Stimulated activated CD4-positive, alpha-beta T cell treated with anti-CD3 and anti-CD28 coated beads, Interleukin-12 subunit alpha, Interleukin-12 subunit beta, amount 100 ng/mL, for 48 hours (primary cell): ENCODE data around the gene SLC66A2.
A peak's percentile ranks its signal among the peaks of the same experiment; 100 is the strongest.

Experiments
- DNase-seq, 3 donors: peaks; one replicate each; pipeline ENCODE4 v3.0.0-alpha.2; 2020; ENCODE audit warnings: low read depth in 2 of 3, low spot score in 1 of 3

SLC66A2 gene

DNA sequence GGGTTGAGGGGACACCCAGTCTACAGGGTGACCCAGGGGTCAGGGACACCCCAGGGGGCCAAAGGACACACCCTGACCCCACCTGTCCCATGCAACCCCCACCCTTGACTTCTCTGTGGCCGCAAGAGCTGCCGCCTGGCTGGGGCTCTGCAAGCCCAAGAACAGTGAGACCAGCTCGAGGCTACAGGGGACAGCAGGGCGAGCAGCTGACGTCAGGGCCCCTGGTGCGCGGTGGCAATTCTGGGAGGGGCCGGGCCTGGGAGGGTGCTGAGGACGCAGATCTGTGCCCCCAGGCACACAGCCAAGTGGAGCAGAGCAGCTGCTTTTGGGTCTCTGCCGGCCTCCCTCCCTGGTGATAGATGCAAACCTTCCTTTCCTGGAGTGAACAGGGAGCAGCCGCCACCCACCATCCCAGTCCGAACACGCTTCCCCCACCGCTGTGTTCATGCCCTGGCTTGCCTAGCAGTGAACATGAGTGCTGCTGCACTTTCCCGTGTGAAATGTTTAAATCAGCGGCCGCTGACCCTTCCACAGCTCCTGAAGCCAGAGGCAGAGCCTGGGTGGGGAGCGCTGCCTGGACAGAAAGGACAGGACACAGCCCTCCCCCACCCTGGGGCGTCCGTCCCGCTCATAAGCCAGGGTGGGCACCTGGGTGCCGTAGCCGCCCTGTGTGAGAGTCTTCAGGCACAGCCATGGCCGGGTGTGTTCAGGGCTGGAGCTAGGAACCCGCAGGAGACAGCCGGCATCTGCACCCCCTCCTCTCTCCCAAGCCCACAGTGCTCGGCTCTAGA lies 46.9 kb downstream of the SLC66A2 start:
- DNase-seq, result no peak

DNA sequence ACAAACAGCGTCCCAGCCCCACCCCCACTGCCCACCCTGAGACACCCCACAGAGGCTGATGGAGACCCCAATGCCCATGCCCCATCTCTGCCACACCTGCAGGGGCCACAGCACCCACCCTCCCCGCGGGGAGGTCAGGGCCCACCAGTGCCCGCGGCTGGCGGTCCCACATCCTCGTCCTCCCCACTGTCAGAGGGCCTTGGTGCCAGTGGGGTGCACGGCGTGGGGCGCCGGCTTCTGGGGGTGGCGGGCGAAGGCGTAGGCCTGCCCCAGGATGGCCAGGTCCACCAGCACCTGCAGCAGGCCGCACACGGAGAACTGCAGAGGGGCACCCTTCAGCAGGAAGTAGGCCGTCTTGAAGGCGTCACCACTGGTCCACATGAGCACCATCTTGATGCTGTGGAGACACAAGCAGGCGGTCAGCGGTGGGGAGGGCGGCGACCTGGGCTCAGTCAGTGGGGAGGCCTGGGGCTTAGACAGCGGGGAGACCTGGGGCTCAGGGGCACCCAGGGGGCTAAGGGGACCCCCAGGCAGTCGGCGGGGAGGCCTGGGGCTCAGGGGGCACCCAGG lies 47.6 kb downstream of the SLC66A2 start:
- no peak for DNase-seq

DNA sequence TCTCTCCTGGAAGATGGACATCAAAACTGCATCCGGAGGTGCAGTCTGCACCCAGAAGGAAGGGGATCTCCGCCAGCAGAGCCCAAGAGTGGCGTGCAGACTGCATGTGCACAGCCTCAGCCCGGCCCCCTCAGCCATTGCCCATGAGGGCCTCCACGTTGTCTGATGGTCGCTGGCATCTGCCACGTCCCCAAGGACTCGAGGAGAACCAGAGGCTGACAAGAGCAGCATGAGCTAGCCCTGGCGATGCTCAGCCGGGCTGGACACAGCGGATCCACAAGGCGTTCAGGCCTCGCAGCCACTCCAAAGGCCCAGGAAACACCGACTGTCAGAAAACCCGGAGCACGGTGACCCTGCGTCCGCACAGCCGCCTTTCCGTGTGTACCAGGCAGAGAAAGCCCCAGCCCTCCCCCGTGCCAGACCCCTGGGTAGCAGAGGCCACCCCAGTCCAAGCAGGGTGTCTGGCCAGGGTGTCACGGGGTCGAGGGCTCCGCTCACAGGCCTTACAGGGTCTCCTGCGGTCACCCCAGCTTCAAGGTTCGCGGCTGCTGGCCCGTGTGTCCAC lies 48.3 kb downstream of the SLC66A2 start:
- no peak for DNase-seq

DNA sequence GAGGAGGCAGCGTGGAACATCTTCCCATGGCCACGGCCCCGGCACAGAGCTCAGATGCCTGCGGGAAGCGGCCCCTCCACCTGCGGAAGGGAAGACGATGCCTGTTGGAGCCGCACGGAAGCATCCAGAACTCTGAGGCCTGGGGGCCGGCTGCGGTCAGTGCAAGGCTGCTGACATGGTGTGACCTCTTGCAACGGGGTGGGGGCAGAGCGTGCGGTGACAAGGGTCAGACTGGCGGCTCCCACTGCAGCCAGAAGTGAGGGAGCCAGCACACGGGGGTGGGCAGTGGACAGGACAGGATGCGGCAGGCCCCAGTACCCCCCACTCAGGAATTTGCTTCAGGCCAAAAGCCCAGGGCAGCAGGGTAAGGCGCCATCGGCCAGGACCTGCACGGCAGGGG lies 48.8 kb downstream of the SLC66A2 start:
- no peak for DNase-seq

DNA sequence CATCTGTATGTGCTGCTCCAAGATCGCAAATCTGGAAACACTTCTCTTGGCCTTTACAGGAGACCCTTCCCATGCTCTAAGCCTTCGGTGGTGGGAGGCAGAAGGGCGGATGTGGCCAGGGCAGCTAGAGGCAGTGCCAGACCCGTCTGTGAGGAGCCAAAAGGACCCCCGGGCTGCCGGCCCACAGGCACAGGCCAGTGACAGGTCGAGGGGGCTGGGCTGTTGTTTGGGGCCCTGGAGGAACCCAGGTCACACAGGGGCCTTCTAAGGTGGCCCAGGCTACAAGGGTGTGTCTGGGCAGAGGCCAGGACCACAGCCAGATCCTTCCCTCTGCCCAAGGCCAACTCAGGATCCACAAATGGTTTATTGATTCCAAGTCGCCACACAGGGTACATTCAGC lies 49.4 kb downstream of the SLC66A2 start:
- no peak for DNase-seq

DNA sequence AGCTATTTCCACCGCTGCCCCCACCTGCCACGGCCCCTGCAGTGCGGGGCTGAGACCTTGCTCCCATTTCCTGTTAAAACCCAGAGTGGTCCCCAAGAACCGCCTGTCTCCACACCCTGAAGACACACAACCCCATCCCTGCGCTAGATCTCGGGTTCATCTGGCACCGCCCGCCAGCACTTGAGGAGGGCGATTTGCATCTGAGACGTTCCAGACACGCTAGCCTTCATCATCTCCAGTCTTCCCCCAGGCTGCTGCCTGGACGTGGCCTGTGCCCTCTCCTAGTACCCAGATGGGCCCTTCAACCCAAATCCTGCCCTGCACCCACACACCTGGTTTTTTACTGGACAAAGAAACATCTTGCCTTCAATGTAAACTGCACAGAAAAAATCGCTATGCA lies 49.8 kb downstream of the SLC66A2 start:
- DNase-seq, result no peak

DNA sequence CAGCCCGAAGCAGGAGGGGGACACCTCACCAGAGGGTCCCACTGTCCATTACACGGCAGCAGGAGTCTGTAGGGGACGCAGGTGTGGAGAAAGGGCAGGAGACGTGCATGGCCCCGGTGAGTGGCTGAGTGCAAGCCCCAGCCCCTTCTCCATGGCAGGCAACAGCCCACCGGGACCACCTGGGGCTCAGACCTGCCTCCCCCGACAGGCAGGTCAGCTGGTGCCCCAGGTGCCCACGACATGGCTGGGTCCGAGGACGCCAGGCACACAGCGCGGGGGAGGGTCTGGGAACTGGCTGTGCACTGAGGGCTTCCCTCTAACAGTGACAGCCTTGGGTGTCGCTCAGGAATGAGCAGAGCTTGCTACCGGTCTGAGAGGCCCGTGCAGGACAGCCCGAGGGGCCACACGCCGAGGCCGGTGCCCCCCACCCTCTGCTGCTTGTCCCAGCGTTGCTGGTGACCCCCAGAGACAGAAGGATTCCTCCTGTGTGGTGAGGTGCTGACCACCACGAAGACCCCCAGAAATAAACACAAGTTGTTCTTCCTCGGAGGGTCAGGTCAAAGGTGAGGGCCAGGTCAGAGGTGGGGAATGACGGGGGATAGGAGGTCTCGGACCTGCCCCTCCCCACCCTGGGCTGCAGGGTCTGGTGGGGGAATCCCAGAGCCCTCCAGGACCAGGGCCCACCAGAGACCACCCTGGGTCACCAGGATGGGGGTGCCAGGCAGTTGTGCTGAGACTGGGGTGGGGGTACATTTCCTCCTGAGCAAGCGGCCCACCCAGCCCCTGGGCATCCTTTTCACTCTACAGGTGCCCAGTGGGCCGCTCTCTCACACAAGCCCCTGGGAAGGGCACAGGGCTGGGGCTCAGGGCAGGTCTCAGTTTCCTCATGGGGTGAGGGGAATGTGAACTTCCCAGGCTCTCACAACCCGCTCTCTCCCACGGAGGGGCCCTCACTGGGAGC lies 50.6 kb downstream of the SLC66A2 start:
- no peak for DNase-seq

DNA sequence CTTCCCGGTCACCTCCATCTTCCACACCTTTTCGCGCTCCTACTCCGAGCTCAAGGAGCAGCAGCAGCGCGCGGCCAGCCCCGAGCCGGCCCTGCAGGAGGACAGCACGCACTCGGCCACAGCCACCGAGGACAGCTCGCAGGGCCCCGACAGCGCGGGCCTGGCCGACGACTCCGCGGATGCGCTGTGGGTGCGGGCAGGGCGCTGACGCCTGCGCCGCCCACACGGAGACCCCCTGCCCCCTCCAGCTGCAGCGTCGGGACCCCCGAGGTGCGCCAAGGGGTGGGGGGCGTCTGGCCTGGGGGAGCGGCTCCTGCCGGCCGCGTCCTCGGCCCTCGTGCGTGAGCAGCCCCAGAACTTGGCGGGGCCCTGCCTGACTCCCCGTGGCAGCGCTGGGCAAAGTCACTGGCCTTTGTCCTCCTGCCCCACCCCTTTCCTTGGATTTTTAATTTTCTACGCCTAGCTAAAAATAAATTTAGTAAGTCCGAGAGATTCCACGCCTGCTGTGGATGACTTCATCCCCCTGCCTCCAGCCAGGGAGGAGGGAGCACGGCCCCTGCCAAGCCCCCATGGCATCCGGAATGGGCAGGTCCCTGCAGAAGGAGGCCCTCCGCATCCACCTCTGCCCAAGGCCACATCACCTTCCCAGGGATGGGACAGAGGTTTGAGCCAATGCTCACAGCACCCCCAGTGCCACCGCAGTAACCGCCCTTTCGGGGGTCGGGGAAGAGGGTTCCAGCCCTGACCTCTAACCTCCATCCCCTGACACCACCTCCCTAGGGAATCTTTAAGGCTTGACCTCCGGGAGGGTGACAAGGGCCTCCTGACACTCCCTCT lies 51.6 kb downstream of the SLC66A2 start:
- no peak for DNase-seq

DNA sequence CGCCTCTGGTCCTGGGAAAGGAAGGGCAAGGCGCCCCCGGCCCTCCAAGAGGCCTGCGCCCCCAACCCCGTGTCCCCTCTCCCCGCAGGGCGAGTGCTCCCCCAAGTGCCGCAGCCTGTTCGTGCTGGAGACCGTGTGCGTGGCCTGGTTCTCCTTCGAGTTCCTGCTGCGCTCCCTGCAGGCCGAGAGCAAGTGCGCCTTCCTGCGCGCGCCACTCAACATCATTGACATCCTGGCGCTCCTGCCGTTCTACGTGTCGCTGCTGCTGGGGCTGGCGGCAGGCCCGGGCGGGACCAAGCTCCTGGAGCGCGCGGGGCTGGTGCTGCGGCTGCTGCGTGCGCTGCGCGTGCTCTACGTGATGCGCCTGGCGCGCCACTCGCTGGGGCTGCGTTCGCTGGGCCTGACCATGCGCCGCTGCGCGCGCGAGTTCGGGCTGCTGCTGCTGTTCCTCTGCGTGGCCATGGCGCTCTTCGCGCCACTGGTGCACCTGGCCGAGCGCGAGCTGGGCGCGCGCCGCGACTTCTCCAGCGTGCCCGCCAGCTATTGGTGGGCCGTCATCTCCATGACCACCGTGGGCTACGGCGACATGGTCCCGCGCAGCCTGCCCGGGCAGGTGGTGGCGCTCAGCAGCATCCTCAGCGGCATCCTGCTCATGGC lies 52.4 kb downstream of the SLC66A2 start:
- no peak for DNase-seq

DNA sequence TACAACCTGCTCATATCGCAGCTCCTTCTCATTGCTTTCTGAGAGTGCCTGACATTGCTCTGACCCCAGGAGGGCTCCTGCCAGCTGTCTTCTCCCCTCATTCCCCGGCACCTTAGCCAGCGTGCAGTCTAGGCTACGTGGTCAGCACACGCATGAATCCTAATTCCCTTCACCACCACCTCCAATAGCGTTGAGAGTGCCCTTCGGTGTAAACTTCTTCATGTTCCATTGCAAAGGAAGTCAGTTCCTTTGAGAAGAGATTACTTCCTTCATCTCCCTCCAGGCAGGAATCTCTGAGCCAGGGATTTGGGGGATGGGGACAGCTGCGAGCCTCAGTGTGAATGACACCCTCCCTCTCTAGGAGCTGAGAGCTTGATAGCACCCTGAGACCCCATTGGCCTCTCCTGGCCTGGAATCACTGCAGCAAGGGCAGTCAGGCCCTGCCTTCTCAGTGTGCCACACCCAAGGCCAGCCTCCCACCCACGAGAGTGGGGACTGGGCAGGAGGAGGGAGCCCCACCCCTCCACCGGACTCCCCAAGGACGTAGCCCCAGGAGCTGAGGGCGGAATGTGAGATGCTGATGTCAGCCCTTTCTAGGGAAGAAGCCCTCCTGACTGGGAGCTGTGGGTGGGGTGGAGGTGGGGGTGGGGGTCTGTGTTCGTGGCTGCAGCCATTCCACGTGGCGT lies 53.4 kb downstream of the SLC66A2 start:
- DNase-seq, result no peak

DNA sequence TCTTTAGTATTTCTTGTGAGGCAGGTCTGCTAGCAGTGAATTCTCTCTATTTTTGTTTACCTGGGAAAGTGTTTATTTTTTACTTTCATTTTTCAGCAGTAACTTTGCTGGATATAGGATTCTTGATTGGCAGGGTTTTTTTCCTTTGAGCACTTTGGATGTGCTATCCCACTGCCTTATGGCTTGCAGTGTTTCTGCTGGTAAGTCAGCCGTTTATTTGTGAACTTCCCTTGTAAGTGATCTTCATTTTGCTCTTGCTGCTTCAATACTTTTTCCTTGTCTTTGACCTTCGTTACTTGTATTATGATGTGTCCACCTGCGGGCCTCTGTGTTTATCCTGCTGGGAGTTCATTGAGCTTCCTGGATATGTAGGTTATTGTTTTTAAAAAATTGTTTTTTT lies 54.7 kb downstream of the SLC66A2 start:
- no peak for DNase-seq

DNA sequence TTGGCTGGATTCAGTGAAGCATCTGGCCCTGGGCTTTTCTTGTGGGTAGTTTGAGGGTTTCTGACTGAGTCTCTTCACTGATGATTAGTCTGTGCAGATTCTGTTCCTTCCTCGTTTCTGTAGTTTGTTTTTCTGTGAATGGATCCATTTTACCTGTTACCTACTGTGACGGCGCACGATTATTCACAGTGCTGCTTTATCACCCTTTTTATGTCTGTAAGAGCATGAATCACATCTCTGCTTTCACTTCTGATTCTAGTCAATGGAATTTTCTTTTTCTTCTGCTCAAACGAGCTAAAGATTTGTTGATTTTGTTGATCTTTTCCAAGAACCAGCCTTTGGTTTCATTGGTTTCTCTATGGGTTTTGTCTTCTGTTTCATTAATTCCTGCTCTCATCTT lies 60.8 kb downstream of the SLC66A2 start:
- peak in 2 of 3 donors; percentile 9 to 14 for DNase-seq

DNA sequence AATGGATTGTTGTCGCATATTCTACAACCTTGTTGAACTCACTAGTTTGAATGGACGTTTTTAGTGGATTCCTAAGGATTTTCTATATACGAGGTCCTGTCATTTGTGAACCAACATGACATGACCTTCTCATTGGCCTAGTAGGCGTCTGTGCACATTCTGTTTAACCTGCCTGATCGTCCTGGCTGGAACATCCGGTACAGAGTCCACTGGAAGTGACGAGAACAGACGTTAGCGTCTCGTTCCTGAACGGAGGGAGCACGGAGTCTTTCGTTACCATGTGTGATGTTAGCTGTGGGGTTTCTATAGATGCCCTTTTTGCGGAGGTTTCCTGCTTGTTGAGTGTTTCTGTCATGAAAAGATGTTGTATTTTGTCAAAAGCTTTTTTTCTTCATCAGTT lies 61.9 kb downstream of the SLC66A2 start:
- DNase-seq, result no peak

DNA sequence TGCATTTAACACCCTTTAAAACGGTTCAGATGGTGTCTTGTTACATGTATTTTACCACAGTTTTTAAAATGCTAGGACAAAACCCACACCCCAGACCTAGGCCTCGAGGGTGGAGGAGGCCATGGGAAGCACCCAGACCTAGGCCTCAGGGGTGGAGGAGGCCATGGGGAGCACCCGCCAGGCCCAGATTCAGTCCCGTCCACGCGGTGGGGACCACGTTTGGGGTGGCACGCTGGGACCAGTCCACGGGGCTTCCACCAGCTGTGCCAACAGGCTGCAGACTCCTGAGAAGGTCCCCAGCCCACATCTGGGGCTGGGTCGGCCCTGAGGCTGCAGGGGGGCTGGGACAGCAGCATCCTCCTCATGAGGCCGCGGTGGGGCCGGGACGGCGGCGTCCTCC lies 63.4 kb downstream of the SLC66A2 start:
- DNase-seq, result no peak

DNA sequence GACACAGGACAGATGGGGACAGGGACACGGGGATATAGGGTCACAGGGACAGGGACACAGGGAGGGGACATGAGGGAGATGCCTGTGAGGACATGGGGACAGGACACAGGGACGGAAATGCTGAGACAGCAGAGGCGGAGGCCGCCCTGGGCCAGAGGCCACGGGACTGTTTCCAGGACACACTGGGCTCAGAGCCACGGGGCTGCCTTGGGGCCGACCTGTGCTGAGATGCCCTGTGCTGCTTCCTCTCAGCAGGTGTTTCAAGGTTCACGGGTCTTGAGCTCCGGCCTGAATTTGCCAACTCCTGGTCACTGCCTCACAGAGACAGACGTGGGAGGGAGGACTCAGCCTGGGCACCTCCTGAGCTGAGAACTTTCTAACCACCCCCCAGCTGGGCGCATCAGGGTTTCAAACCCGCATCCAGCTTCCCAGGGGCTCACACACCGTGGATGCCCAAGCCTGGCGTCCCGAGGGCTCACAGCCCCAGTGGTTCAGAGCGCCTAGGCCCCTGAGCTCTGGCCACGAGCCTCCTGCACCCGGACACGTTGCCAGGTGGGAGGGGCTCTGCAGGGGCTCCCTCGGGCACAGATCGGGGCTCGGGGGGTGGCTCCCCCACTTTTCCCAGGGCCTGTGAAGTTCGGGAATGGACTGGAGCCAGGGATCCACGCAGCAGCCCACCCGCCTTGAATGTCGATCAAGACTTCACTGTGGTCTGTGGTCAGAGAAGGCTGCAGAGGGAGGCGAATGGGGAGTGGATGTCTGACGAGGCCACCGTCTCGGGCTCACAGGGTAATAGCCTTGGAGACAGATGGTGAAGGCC lies 64.1 kb downstream of the SLC66A2 start:
- DNase-seq, result no peak

DNA sequence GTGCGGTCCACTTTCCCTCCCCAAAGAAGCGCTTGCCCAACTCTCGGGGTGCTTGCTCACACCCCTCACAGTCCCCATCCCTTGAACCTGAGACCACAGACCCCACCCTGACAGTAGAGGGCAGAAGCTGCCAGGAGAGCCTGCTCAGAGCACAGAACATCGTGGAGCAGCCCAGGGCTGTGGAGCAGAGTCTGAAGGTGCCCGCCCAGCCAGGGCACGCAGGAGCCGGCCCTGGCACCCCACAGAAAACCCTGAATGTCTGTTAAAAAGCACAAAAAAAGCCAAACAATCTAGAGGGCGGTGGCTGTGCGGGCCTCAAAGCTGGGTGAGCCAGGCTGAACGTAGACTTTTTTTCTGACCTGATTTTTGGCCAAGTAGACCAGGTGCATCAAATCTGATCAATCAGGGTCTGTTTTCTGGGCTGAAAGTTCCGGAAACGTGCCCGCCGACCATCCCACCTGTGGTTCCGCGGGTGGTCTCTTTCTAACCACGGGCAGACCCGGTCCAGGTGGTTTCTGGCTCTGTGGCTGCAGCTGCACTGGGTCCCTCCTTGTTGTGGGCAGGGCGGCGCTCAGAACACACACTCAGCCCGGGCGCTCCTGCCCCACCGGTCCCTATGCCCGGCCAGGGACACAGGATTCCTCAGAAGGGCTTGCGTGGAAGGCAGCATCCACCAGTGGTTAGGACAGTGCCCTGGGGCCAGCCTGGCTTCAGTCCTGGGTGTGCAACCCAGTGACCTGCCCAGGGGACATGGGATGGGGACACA lies 66.3 kb downstream of the SLC66A2 start:
- DNase-seq, result no peak

DNA sequence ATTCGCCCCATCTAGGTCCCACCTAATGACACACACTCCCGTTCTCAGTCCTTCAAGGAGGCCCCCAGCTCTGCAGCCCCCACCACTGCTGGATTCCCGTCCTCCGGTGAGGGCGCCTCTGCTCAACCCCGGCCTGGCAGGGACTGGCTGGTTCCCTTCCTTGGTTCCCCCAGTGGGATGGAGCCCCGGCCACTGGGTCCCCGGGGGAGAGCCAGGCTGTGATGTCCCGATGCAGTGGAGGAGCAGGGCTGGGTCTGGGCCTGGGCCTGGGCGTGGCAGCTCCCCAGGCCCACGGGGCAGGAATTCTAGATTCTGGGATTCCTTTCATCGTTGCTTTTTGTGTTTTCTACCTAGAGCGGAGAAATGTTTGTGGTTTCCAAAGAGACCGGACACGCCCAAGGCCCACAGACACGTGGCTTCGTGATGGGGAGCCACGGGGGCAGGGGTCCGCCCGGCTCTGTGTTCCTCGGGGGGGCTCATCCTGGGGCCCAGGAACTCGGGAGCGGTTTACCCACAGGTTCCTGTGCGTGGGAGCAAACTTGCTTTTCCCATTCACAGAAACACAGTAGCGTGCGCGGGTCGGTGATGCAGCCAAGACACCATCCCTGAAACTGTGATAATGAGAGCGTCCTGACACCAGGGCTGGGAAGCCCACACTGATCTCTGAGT lies 67.0 kb downstream of the SLC66A2 start:
- no peak for DNase-seq
